Hematopoietic multipotent progenitor cell treated with erythropoietin and hydrocortisone succinate and interleukin-3 and kit ligand, for 4 days (in vitro differentiated cells): ENCODE results near the gene TTC9B.
"Not testable (repeated sequence)": the region's sequence is repeated elsewhere in the genome, so short reads cannot be mapped to it uniquely, and the experiment has no call there.

Source experiments
- DNase-seq: peaks from one replicate; pipeline ENCODE4 v3.0.0-alpha.2; 2015

Gene TTC9B

DNA sequence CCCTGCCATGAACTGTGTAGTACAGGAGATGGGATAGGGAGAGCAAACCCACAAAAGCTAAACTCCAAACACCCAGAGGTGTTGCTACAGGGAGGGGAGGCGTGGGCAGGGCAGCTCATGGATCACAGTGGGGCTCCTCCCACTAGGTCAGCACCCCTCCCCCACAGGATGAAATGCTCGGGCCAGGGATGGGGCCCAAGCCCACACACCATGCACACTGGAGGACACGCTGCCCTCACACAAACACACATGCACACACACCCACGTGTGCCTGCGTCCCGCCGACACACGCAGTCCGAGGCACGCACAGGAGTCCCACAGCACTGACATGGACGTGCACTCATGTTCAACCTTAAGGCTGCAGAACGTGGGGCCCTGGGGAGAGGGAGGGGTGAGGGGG, 14.3 kb upstream of the TTC9B start:
- no peak for DNase-seq

DNA sequence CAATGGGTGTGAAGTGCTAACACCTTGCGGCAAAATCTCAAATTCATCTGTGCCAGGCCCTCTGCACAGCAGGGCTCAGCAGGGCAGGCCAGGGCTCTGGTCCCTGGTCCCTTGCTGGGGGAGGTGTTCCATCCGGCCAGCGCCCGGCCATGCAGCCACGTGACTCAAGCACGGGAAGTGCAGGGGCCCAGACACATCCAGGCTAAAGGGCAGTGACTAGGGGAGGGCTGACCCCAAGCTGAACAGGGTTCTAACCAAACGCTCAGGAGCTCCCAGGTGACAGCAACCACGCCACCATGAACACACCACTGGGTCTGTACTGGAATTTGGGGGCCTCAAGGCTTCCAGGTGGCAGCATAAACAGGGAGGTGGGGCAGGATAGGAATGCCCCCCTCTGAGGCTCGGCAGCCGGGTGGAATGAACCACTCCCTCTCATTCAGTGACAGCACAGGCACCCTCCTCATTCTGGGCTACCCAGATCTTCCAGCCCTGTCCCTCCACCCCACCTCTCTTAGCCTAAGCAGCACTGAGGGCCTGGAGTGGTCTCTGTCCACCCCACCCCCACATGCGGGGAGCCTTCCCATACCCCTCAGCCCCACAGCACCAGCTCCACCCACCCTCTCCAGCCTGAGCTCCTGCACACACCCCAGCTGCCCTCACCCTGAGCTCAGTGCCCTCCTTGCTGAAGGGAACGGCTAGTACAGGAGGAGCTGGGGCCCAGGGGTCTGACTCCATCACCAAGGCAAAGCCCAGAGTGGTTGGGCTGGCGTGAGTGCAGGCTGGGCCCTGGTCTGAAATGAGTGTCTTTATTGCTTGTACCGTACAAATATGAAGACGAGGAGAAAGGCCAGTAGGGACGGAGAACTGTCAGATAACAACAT, 13.6 kb upstream of the TTC9B start:
- DNase-seq = no peak

DNA sequence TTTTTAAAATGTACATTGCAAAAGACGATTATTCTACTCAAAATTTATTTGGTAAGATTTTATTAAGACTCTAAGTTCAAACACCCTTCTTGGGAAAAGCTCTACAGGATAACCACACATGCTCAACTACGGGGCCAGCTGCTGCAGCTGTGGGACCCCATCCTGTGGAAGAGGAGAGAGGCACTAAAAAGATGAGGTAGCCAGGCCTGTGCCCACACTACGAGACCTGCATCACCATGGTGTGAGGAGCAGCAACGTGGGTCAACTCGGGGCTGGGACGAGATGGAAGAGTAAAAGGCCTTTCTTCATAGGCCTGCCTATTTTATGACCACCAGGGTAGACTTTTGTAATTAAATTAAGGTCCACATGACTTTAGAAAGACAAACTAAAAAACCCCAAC, 12.9 kb upstream of the TTC9B start:
- no peak for DNase-seq

DNA sequence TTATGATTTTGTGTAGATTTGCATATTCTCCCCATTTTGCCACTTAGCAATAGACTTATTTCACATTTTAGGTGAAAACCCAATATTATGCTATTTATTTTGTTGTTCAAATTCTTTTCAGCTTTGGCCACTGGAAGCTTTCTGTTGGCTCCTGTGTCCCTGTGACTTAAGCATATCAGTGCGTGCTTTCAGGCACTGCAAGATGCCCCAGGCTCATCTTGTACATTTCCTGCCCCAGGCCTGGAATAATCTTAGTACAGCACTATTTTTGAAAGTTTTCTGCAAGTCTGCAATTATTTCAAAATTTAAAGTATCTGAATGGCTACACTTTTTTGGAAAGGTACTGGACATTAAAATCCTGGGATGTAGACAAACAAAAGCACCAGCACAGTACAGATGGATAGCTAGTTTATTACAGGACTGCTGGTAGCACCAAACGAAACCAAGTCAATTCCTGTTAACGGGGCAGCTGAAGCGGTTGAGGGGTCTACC, 11.8 kb upstream of the TTC9B start:
- no peak for DNase-seq

DNA sequence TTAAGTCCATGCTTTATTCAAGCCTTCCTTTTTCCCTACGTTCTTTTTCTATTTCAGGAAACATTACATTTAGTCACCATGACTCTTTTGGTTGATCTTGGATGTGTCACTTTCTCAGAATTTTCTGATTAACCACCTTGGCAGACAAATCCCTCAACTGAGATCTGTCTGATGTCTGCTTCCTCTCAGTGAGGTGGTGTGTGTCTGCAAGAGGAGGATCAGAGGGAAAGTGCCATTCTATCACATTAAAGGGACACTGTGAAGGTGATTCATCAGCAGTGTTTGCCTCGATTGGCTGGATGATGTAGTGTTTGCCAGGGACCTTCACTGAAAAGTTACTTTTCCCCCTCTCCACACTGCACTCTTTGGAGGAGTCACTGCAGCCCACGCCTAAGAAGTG, 11.3 kb upstream of the TTC9B start:
- no peak for DNase-seq

DNA sequence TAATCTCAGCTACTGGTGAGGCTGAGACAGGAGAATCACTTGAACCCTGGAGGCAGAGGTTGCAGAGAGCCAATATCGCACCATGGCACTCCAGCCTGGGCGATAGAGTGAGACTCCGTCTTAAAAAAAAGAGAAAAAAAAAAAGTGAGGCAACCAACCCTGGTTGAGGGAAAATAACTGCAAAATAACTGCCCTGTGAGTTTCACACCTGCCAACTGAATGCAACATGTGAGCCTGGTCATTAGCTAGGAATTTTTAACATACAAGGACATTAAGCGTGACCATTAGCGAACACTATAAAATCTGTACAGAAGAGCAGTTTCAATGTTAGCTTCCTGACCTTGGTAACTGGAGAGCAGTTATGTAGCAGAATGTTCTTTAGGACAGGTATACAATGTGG, 10.7 kb upstream of the TTC9B start:
- DNase-seq = no peak

DNA sequence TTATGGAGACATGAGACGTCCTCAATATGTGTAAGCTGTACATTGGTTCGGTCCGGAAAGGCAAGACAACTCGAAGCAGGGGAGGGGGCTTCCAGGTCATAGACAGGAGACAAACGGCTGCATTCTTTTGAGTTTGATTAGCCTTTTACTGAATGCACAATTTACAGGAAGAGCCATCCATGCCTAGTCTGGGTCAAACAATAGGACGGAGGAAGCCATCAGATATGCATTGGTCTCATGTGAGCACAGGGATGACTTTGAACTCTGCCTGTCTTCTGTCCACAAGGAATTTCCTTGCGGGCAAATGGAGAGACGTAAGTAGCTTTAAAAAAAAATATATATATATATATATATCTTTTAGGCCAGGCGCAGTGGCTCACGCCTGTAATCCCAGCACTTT, 10.2 kb upstream of the TTC9B start:
- DNase-seq = no peak

DNA sequence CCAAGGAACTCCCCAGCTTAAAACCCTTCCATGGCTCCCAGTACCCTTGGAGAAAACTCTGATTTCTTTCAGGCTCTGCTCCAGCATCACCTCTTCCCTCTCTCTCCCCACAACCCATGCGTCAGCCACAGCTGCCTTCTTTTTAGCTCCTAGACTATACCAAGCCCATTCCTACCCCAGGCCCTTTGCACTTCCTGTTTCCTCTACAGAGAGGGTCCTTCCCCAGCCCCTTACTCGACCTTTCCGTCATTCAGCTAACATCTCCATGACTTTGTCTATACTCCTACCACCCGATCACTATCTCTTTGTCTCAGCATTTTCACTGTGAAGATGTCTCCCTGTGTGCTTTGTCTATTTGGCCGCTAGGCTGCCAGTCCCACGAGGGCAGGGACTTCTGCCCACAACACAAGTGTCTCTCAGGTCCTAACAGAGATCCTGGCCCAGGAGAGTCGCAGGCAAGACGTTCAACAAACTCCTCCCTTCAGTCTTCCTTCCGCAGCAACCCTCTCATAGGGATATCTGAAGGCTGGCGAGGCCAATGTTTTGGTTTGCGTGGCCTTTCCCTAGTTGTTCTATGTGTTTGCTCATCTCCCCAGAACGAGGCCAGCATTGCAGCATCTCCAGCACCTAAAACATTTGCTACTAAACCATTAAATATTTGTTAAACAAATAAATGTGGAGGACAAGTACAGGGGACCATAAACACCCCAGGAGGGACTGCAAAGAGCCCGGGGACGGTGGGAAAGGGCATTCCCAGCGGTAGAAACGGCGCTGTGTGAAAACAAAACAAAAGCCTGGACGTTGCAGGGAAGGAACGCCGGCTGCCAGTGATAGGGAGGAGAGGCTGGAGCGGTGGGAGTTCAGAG, 7.5 kb upstream of the TTC9B start:
- peak; percentile 19 for DNase-seq

DNA sequence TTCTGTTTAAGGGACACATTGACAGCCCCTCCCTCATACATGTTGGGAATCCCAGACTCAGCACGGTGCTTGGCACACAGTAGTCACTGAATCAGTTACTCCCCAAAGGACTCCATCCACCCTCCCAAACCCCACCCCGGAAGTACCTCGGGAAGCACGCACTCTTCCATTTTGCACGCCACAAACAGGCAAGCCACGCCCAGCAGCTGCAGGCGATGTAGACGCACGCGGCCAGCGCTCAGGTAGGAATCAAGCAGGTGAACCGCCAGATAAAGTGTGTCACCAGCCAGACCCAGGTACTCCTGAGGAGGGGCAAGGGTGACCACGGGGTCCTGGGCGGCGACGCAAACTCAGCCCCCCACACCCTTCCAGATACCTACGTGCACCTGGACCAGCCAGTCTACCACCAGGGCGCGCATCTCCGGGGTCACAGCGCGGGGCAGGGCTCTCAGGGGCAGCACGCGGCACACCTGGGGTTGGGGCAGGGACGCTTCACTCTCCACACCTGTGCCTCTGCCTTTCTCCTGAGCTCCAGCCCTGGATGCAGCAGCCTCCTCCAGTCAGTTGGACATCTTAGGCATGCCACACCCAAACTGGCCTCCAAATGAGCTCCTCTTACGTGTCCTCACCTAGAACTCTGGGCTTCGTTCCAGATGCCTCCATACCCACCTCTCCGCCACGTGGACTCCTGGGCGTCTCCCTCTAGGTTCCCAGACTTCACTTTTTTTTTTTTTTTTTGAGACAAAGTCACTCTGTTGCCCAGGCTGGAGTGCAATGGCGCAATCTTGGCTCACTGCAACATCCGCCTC, 6.4 kb upstream of the TTC9B start:
- DNase-seq = no peak

DNA sequence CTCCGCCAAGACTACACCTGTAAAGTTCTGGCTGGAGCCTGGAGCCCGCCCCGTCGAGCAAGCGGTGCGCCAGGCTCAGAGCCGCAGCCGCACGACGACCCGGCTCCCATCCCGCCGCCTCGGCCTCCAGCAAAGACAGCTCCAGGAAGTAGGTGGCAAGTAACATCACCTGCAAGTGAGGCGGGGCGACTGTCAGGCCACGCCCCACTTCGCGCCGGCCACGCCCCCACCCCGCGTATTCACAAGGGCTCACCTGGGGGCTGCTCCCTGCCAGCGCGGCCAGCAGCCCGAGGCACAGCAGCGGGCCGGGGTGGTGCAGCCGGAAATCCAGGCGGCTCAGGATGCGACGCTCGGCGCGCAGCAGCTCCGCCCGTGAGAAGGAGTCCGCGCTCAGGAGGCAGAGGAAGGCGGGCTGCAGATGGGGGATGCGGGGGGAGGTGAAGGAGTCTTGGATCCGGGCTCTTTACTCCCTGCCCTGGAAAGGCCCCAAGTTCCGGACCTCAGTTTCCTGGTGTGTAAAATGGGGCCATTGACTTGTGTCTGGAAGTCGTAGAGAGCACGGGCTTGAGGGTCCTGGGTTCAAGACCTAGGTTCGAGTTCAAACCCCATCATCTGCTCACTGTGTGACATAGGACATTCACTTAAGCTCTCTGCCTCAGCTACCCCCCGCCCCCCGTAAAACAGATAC, 5.1 kb upstream of the TTC9B start:
- DNase-seq = no peak

DNA sequence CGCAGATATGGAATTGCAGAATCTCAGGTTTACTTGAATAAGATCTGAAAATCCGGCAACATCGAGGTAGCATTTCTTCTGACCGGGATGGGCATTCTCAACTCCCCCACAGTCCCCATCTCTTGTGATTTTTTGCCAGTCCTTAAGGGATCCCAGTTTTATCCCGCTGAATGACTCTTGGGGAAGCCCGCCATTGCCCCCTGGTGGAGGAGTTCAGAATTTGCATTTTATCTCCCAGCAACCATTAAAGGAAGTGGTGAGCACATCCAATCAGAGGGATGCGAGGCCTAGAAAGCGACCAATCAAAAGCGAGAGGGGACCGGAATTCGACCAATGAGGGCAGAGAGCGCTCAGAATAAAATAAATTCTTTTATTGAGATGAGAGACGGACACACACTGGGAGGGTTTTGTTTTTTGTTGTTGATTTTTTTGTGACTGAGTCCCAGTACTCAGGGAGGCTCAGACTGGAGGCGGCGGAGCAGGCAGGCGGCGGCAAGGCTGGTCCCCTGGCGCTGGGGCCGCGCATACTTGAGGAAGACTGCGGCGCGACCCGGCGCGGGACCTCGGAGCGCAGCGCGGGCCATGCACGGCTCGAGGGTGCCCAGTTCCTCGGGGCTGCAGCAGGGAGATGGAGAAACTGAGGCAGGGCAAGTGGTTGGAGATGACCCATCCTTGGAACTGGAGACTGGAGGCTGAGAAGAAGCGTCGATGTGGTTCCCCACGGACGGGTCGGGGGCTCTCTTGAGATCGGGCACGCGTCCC, 3.9 kb upstream of the TTC9B start:
- peak; percentile 93 for DNase-seq

DNA sequence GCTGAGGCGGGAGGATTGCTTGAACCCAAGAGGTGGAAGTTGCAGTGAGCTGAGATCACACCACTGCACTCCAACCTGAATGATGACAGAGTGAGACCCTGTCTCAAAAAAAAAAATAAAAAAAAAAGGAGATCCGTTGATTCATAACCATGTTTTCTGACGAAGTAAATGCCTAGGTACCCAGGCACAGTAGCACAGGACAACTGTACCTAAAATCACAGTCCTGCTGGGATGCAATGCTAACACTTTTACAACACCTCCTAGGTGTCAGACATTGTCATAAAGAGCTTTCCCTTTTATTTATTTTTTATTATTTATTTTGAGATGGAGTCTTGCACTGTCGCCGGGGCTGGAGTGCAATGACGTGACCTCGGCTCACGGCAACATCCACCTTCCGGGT, 2.5 kb upstream of the TTC9B start:
- DNase-seq = no peak

DNA sequence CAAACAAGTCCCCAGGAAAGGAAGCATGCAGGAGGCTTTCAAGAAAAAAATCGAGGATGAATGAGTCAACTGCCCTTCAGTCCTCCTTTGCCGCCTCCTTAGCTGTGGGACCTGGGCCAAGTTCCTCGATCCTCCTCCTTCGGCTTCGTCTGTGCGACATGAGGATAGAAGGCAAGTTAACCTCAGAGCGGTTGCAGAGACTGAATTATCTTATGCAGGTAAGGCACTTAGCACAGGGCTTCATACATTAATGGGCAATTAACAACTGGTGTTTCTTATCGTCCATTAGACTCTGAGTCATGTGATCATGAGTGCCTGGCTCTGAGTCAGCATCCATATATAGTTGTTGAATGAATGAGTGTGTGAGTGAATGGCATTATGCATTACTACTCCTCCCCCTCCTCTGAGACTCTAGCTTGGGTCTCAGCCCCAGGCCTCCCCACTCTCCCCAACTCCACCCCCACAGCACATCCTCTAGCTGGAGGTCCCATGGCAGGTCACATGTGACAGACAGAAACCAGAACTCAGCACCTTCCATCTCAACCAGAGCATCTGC, 1.6 kb upstream of the TTC9B start:
- peak; percentile 37 for DNase-seq

DNA sequence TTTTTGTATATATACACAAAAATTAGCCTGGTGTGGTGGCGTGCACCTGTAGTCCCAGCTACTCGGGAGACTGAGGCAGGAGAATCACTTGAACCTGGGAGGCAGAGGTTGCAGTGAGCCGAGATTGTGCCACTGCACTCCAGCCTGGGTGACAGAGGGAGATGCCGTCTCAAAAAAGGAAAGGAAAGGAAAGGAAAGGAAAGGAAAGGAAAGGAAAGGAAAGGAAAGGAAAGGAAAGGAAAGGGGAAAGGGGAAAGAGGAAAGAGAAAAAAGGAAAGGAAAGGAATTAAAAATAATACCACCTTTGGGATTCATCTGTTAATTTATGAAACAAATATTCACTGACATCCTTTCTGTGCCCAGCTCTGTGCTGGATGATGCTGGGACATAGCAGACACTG, 845 bp upstream of the TTC9B start:
- not testable (repeated sequence) for DNase-seq

DNA sequence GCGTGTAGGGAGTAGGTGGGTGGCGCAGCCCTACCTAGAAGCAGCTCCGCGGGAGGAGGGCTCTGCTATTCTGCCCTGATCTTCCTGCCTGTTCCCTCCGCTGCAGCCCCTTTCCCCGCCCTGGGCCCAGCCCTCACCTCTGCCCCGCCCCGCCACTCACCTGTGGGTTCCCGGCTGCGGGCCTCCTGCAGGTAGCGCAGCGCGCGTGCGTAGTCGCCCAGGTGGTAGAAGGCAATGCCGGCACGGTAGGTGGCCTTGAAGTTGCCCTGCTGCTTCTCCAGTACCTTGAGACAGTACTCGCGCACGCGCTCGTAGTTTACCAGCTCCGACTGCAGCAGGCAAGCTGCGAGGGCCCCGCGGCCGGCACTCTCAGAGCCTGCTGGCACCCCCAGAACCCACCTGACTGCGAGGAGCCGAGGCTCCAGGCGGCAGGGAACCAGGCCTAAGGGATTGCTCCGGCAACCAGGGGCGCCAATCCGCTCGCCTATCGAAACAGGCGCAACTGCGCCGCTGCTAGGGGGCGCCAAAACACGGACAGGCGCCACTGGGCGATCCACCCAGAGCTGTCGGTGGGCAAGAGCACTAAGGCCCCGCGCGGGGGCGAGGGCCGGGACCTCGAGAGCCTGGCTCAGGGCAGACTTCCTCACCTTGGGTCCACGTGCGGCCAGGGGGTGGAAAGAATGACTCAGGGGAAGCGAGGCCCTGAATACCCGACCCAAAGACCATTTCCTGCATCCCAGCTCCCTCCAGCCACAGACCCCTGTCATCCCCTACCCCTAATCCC, 965 bp downstream of the TTC9B start:
- DNase-seq = peak; percentile 59

DNA sequence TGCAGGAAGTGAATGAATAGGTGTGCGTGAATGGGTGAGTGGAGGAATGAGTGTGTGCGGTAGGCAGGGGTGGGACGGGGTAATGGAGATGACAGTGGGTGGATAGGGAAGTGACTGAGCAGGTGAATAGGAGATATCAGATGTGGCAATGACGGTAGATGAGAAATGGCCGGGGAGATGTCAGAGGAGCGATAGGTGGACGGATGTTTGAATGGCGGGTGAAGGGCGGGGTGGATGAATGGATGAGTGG, 1.5 kb downstream of the TTC9B start:
- no peak for DNase-seq

DNA sequence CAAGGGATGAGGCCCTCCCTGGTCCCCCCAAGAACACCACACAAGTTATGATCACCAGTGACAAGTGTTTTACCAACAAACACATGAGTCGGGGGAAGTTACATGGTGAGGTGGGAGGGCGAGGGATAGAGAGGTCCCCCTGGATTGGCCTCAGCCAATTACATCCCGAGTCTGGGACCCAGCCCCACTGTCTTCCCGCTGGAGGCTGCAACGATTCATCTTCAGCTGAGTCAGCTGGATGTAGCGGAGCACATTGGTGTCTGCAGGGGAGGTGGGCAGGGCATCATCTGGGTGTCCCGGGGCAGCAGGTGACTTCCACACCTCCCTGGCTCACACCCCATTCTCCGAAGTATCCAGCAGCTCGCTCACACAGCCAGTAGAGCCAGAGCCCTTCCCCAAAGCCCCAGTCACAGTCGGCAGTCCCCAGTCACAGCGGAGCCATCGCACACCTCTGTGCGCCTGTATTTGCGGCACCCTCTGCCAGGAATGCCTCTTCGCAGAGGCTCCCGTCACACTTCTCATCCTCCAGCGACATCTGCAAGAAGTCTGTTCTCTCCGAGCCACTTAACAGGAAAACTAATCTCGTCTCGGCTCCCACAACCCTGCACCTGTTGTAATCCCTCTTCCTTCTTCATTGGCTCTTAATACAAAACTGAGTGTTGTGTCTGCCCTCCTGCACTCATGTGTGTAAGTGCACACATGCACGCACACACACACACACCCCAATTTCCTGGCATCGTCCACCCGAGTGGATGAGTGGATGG, 2.0 kb downstream of the TTC9B start:
- DNase-seq = no peak

DNA sequence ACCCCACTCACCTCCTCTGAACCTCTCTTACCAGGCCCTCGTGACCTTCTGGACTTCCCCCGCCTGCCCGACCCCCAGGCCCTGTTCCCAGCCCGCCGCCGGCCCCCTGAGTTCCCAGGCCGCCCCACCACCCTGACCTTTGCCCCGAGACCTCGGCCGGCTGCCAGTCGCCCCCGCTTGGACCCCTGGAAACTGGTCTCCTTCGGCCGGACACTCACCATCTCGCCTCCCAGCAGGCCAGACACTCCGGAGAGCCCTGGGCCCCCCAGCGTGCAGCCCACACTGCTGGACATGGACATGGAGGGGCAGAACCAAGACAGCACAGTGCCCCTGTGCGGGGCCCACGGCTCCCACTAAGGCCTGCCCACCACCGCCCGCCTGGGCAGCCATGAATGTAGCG, 3.2 kb downstream of the TTC9B start:
- DNase-seq = no peak

DNA sequence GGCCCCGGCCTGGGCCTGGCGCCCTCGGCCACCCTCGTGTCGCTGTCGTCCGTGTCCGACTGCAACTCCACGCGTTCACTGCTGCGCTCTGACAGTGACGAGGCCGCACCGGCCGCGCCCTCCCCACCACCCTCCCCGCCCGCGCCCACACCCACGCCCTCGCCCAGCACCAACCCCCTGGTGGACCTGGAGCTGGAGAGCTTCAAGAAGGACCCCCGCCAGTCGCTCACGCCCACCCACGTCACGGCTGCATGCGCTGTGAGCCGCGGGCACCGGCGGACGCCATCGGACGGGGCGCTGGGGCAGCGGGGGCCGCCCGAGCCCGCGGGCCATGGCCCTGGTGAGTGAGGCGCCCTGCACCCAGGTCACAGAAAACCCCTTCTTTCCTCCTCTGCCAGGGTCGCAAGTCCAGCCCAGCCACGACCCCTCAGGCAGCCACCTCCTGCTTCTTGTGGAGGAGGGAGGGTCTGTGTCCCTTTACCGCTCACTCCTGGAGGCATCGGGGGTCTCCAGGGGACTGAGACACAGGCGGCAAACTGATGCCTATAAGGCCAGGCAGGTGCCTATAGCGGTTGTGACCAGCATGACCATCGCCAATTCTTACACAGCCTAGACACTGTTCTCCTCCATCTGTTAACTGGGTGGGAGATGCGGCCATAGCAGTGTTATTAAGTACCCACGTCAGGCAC, 4.2 kb downstream of the TTC9B start:
- DNase-seq = no peak
